Measurements from ENCODE around the gene CYFIP2. TPM values are rescaled to one million over a fixed set of nuclear protein-coding genes. Genes with fewer than 3 reads are reported as not detected.

Gene CYFIP2
- total RNA-seq, 1 experiment from 2014 or later = 74.7 TPM

DNA sequence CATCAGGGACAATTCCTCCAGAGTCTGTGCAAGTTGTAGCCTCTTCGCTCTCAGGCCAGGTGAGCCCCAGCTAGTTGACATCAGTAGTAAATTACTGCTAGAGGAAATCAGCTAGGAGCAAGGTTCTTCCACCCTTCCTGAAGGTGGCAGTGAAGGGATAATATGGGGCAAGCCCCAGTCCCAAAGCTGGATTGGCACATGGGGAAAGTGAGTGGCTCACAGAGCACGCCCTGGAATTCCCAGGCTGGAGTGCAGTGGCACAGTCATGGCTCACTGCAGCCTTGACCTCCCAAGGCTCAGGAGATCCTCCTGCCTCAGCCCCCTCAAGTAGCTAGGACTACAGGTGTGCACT is 82.1 kb downstream of the CYFIP2 start:
- TF ChIP-seq, protein P1, sequence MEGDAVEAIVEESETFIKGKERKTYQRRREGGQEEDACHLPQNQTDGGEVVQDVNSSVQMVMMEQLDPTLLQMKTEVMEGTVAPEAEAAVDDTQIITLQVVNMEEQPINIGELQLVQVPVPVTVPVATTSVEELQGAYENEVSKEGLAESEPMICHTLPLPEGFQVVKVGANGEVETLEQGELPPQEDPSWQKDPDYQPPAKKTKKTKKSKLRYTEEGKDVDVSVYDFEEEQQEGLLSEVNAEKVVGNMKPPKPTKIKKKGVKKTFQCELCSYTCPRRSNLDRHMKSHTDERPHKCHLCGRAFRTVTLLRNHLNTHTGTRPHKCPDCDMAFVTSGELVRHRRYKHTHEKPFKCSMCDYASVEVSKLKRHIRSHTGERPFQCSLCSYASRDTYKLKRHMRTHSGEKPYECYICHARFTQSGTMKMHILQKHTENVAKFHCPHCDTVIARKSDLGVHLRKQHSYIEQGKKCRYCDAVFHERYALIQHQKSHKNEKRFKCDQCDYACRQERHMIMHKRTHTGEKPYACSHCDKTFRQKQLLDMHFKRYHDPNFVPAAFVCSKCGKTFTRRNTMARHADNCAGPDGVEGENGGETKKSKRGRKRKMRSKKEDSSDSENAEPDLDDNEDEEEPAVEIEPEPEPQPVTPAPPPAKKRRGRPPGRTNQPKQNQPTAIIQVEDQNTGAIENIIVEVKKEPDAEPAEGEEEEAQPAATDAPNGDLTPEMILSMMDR (conservative IDR thresholded peaks at IDR 0.05) = no peak

More for the DNA sequence above, 82.1 kb downstream of the CYFIP2 start:
- Histone ChIP-seq H3K14ac (ENCODE audit: insufficient read depth, low read length) (no peak overlapping the region), H3T11ph (ENCODE audit: low read length) (no peak overlapping the region), H2BK12ac (ENCODE audit: insufficient read length, low read depth, low read length) (no peak overlapping the region), H4K91ac (ENCODE audit: insufficient read length, low read depth, low read length) (no peak overlapping the region), H3K4ac (ENCODE audit: low read depth, low read length) (no peak overlapping the region), H3K79me2 (ENCODE audit: insufficient read depth, low read length) (no peaks in the 10 kb centered on the region), H4K8ac (replicated peaks; ENCODE audit: insufficient read length, low read depth, low read length) (no peak overlapping the region), H2AFZ (ENCODE audit: low read length) (no peak overlapping the region), H3K9me3 (ENCODE audit: control insufficient read depth, low read depth, low read length) (no peaks in the 10 kb centered on the region), H2AK5ac (ENCODE audit: insufficient read length, low read length) (no peak overlapping the region), H3K56ac (ENCODE audit: insufficient read length, low read depth, low read length) (no peak overlapping the region), H3K23me2 (ENCODE audit: insufficient read length, low read depth, low read length, poor library complexity, severe bottlenecking) (no peaks in the 10 kb centered on the region), H3K27me3 (ENCODE audit: insufficient read depth, low read length) (no peaks in the 10 kb centered on the region), H2BK20ac (ENCODE audit: low read depth, low read length, poor library complexity, severe bottlenecking) (no peak overlapping the region), H3K4me2 (ENCODE audit: insufficient read depth, insufficient read length, low read length) (no peak overlapping the region), H4K20me1 (ENCODE audit: control insufficient read depth, insufficient read depth, insufficient read length) (no peaks in the 10 kb centered on the region), H3K4me1 (ENCODE audit: insufficient read depth, low read length) (no peaks in the 10 kb centered on the region), H2BK120ac (ENCODE audit: low read depth, low read length, poor library complexity, severe bottlenecking) (no peak overlapping the region), H3K18ac (ENCODE audit: insufficient read length, low read depth, low read length) (no peak overlapping the region), H3K27ac (ENCODE audit: insufficient read length, low read depth, low read length) (no peak overlapping the region), H2BK5ac (ENCODE audit: insufficient read length, low read length) (no peak overlapping the region), H3K23ac (ENCODE audit: insufficient read length, low read depth, low read length) (no peak overlapping the region), H4K5ac (ENCODE audit: insufficient read length, low read depth, low read length) (no peak overlapping the region), H3K79me1 (ENCODE audit: insufficient read depth, low read depth, low read length, poor library complexity, severe bottlenecking) (no peaks in the 10 kb centered on the region), H3K9ac (ENCODE audit: extremely low read depth, insufficient read length, low read length) (no peak overlapping the region), H2BK15ac (ENCODE audit: low read depth, low read length) (no peak overlapping the region)
- Mint-ChIP-seq H3K4me3 (no peak overlapping the region), H3K27me3 (ENCODE audit: low read depth) (no peaks in the 10 kb centered on the region), H3K27ac (no peak overlapping the region), H3K4me1 (0 out of 4 replicates have a peak, but pooled peaks cover 0 to 3% of the 10 kb centered on the region in 2 experiments), H3K9me3 (no peaks in the 10 kb centered on the region; a peak in 1 of 5 replicates), H3K36me3 (ENCODE audit: insufficient read depth in 1 of 3, low read depth in 3 of 3) (peaks cover 0 to 27% (median 11%) of the 10 kb centered on the region in 3 experiments; a peak in 5 of 7 replicates)
- DNase-seq = no peak
- no CpG with 5 or more reads among the region's 2 CpGs for WGBS (ENCODE audit: extremely low coverage, insufficient read length, low lambda C conversion rate)
